GM23338 (cell line): Measurements from ENCODE around the gene PRPF31. TPM values are rescaled to one million over a fixed set of nuclear protein-coding genes. Genes with fewer than 3 reads are reported as not detected.

Source experiments
- ATAC-seq: fragments of 200-7000 bp; cut with Tn5 transposase; 3 replicates; pipeline ENCODE4 v1.9.1; 2020
- DNase-seq: peaks from one replicate; pipeline ENCODE4 v3.0.0-alpha.2; 2015; ENCODE audit warnings: low spot score
- H2AFZ ChIP-seq: fragments of 200-600 bp; sonication (generic); 2 replicates; pipeline ENCODE4 v1.8.0; 2016; ENCODE audit warnings: antibody characterized with exemption, mild to moderate bottlenecking, moderate library complexity
- H3F3A ChIP-seq: fragments of 200-600 bp; sonication (generic); replicated peaks from 2 replicates; pipeline ENCODE4 v1.8.0; 2017; ENCODE audit warnings: antibody characterized with exemption, mixed run types, low read depth
- H3K27ac ChIP-seq: fragments of 200-600 bp; sonication (generic); 2 replicates; pipeline ENCODE4 v1.6.1; 2016; ENCODE audit warnings: low read depth
- H3K27me3 ChIP-seq: fragments of 200-600 bp; sonication (generic); 2 replicates; pipeline ENCODE4 v1.8.0; 2016; ENCODE audit warnings: mild to moderate bottlenecking, mixed run types, moderate library complexity; ENCODE audit not compliant: insufficient read depth
- H3K36me3 ChIP-seq: fragments of 200-600 bp; sonication (generic); 2 replicates; pipeline ENCODE4 v1.8.0; 2016; ENCODE audit warnings: mild to moderate bottlenecking; ENCODE audit not compliant: insufficient read depth
- H3K4me1 ChIP-seq: fragments of 200-600 bp; sonication (generic); 2 replicates; pipeline ENCODE4 v1.8.0; 2016; ENCODE audit warnings: mild to moderate bottlenecking, moderate library complexity; ENCODE audit not compliant: insufficient read depth
- H3K4me2 ChIP-seq: fragments of 200-600 bp; sonication (generic); 2 replicates; pipeline ENCODE4 v1.7.1; 2017; ENCODE audit warnings: mixed run types
- H3K4me3 ChIP-seq: fragments of 200-600 bp; sonication (generic); 2 replicates; pipeline ENCODE4 v1.6.1; 2016; ENCODE audit warnings: mixed run types
- H3K79me2 ChIP-seq: fragments of 200-600 bp; sonication (generic); replicated peaks from 2 replicates; pipeline ENCODE4 v1.8.0; 2017; ENCODE audit warnings: mild to moderate bottlenecking; ENCODE audit not compliant: insufficient read depth
- H3K9me2 ChIP-seq: fragments of 200-600 bp; sonication (generic); 2 replicates; pipeline ENCODE4 v1.8.0; 2017; ENCODE audit not compliant: insufficient read depth
- H4K20me1 ChIP-seq: fragments of 200-600 bp; sonication (generic); replicated peaks from 2 replicates; pipeline ENCODE4 v1.8.0; 2017; ENCODE audit warnings: mild to moderate bottlenecking; ENCODE audit not compliant: insufficient read depth
- H3K27ac Mint-ChIP-seq: 2 replicates; pipeline ENCODE4 v1.8.0; 2020; ENCODE audit warnings: inconsistent platforms, mild to moderate bottlenecking, moderate library complexity, mixed read lengths
- H3K27me3 Mint-ChIP-seq: 3 replicates; pipeline ENCODE4 v1.8.0; 2022; ENCODE audit warnings: low read depth, mild to moderate bottlenecking, moderate library complexity, mixed read lengths, inconsistent platforms; ENCODE audit not compliant: insufficient read depth, poor library complexity
- H3K36me3 Mint-ChIP-seq: 3 replicates; pipeline ENCODE4 v1.8.0; 2021; ENCODE audit warnings: low read depth, mild to moderate bottlenecking, inconsistent platforms, moderate library complexity, mixed read lengths
- H3K4me1 Mint-ChIP-seq: 3 replicates; pipeline ENCODE4 v1.8.0; 2020; ENCODE audit warnings: mild to moderate bottlenecking, inconsistent platforms, mixed read lengths
- H3K4me3 Mint-ChIP-seq: 3 replicates; pipeline ENCODE4 v1.8.0; 2021; ENCODE audit warnings: moderate library complexity, mild to moderate bottlenecking, inconsistent platforms, mixed read lengths
- H3K9me3 Mint-ChIP-seq: 3 replicates; pipeline ENCODE4 v1.8.0; 2020; ENCODE audit warnings: moderate library complexity, mild to moderate bottlenecking, inconsistent platforms, mixed read lengths
- CREB1 ChIP-seq: fragments of 250-450 bp; sonication (Bioruptor Pico); IDR thresholded peaks from 2 replicates; pipeline ENCODE4 v1.5.0; 2020; ENCODE audit warnings: low read depth, mild to moderate bottlenecking, moderate library complexity
- CTCF ChIP-seq, 2 experiments: fragments of 200-600 bp in 1 of 2; sonication (generic) in 1 of 2; conservative IDR thresholded peaks; 2 replicates each; pipeline versions ENCODE4 v1.5.1 to v1.6.1; 2016 to 2017; ENCODE audit warnings: antibody characterized with exemption in 2 of 2, low read depth in 2 of 2, mild to moderate bottlenecking in 2 of 2, moderate library complexity in 1 of 2
- EZH2 ChIP-seq: fragments of 200-600 bp; sonication (generic); IDR thresholded peaks from one replicate; pipeline ENCODE4 v1.8.0; 2017; ENCODE audit warnings: antibody characterized with exemption, mild to moderate bottlenecking, low read depth; ENCODE audit not compliant: unreplicated experiment
- EZH2phosphoT487 ChIP-seq: fragments of 200-600 bp; sonication (generic); IDR thresholded peaks from one replicate; pipeline ENCODE4 v1.8.1; 2018; ENCODE audit warnings: antibody characterized with exemption; ENCODE audit not compliant: unreplicated experiment
- JUNB ChIP-seq: IDR thresholded peaks from one replicate; pipeline ENCODE4 v1.6.1; 2016; ENCODE audit warnings: antibody characterized with exemption; ENCODE audit not compliant: unreplicated experiment
- NANOG ChIP-seq: IDR thresholded peaks from 2 replicates; pipeline ENCODE4 v1.6.1; 2016; ENCODE audit warnings: antibody characterized with exemption, borderline replicate concordance
- POLR2AphosphoS5 ChIP-seq: IDR thresholded peaks from 2 replicates; pipeline ENCODE4 v1.6.1; 2016; ENCODE audit warnings: antibody characterized with exemption, low read depth
- STAT1 ChIP-seq: IDR thresholded peaks from one replicate; pipeline ENCODE4 v1.6.1; 2016; ENCODE audit warnings: antibody characterized with exemption; ENCODE audit not compliant: unreplicated experiment
- ZNF114 ChIP-seq: fragments of 250-450 bp; sonication (Bioruptor Pico); IDR thresholded peaks from 2 replicates; pipeline ENCODE4 v1.5.0; 2020; ENCODE audit warnings: mild to moderate bottlenecking, moderate library complexity
- ZNF331 ChIP-seq: fragments of 250-450 bp; sonication (Bioruptor Pico); IDR thresholded peaks from 2 replicates; pipeline ENCODE4 v1.5.0; 2020; ENCODE audit warnings: low read depth, mild to moderate bottlenecking, moderate library complexity
- polyA plus RNA-seq: library from polyadenylated mRNA; unstranded; fragments of >200 nt; fragmentation: Nextera tagmentation; extraction: Ambion mirVana; gene quantifications from 2 replicates; pipeline ENCODE4 v1.2.1, GENCODE V29; 2016
- total RNA-seq: library from RNA; depleted of rRNA; stranded (reverse); fragments of >200 nt; shearing (Covaris generic); gene quantifications from 2 replicates; pipeline ENCODE4 v1.2.3, GENCODE V29; 2014
- TF ChIP-seq, protein P1 (sequence below): IDR thresholded peaks from one replicate; pipeline ENCODE4 v1.6.1; 2018; ENCODE audit warnings: antibody characterized with exemption; ENCODE audit not compliant: unreplicated experiment
- TF ChIP-seq, protein P2 (sequence below): IDR thresholded peaks from 2 replicates; pipeline ENCODE4 v1.6.1; 2016; ENCODE audit warnings: antibody characterized with exemption
- TF ChIP-seq, protein P3 (sequence below): fragments of 250-450 bp; sonication (Bioruptor Pico); IDR thresholded peaks from 2 replicates; pipeline ENCODE4 v1.5.0; 2020; ENCODE audit warnings: mild to moderate bottlenecking, moderate library complexity

Gene PRPF31
- total and polyA plus RNA-seq, 2 experiments from 2014 or later, result 83.3 to 94.2 TPM

- Mint-ChIP-seq H3K9me3 (peaks cover 2% of the 10 kb centered on the region; the same call in 2 of the 3 replicates), H3K27me3 (peaks cover 17% of the 10 kb centered on the region), H3K27ac (no peak overlapping the region), H3K36me3 (peaks cover 69% of the 10 kb centered on the region), H3K4me1 (peaks cover 9% of the 10 kb centered on the region; the same call in 1 of the 3 replicates), H3K4me3 (no peak overlapping the region)
- Histone ChIP-seq H3K79me2 (peaks cover 9% of the 10 kb centered on the region; the same call in 1 of the 2 replicates), H3K4me1 (peaks cover 4% of the 10 kb centered on the region; the same call in 1 of the 2 replicates), H3K4me2 (no peak overlapping the region), H3K27me3 (no peaks in the 10 kb centered on the region), H3K36me3 (peaks cover 27% of the 10 kb centered on the region), H3K4me3 (no peak overlapping the region), H3K9me2 (no peaks in the 10 kb centered on the region), H3F3A (peaks cover 26% of the 10 kb centered on the region), H4K20me1 (peaks cover 10% of the 10 kb centered on the region; the same call in 1 of the 2 replicates), H3K27ac (no peak overlapping the region), H2AFZ (no peak overlapping the region)
- ATAC-seq (no peak), DNase-seq (no peak)
- TF ChIP-seq EZH2phosphoT487 (no peak), ZNF331 (CRISPR knock-in tag) (no peak), JUNB (no peak), POLR2AphosphoS5 (no peak), CTCF (conservative IDR thresholded peaks at IDR 0.05; ENCODE audit: low read depth in 2 of 2) (no peak), ZNF114 (CRISPR knock-in tag) (no peak), CREB1 (CRISPR knock-in tag) (no peak), STAT1 (no peak), NANOG (no peak), EZH2 (no peak)
- TF ChIP-seq, protein P1, sequence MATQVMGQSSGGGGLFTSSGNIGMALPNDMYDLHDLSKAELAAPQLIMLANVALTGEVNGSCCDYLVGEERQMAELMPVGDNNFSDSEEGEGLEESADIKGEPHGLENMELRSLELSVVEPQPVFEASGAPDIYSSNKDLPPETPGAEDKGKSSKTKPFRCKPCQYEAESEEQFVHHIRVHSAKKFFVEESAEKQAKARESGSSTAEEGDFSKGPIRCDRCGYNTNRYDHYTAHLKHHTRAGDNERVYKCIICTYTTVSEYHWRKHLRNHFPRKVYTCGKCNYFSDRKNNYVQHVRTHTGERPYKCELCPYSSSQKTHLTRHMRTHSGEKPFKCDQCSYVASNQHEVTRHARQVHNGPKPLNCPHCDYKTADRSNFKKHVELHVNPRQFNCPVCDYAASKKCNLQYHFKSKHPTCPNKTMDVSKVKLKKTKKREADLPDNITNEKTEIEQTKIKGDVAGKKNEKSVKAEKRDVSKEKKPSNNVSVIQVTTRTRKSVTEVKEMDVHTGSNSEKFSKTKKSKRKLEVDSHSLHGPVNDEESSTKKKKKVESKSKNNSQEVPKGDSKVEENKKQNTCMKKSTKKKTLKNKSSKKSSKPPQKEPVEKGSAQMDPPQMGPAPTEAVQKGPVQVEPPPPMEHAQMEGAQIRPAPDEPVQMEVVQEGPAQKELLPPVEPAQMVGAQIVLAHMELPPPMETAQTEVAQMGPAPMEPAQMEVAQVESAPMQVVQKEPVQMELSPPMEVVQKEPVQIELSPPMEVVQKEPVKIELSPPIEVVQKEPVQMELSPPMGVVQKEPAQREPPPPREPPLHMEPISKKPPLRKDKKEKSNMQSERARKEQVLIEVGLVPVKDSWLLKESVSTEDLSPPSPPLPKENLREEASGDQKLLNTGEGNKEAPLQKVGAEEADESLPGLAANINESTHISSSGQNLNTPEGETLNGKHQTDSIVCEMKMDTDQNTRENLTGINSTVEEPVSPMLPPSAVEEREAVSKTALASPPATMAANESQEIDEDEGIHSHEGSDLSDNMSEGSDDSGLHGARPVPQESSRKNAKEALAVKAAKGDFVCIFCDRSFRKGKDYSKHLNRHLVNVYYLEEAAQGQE, result no peak
- TF ChIP-seq, protein P2, sequence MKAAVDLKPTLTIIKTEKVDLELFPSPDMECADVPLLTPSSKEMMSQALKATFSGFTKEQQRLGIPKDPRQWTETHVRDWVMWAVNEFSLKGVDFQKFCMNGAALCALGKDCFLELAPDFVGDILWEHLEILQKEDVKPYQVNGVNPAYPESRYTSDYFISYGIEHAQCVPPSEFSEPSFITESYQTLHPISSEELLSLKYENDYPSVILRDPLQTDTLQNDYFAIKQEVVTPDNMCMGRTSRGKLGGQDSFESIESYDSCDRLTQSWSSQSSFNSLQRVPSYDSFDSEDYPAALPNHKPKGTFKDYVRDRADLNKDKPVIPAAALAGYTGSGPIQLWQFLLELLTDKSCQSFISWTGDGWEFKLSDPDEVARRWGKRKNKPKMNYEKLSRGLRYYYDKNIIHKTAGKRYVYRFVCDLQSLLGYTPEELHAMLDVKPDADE, result no peak
- TF ChIP-seq, protein P3, sequence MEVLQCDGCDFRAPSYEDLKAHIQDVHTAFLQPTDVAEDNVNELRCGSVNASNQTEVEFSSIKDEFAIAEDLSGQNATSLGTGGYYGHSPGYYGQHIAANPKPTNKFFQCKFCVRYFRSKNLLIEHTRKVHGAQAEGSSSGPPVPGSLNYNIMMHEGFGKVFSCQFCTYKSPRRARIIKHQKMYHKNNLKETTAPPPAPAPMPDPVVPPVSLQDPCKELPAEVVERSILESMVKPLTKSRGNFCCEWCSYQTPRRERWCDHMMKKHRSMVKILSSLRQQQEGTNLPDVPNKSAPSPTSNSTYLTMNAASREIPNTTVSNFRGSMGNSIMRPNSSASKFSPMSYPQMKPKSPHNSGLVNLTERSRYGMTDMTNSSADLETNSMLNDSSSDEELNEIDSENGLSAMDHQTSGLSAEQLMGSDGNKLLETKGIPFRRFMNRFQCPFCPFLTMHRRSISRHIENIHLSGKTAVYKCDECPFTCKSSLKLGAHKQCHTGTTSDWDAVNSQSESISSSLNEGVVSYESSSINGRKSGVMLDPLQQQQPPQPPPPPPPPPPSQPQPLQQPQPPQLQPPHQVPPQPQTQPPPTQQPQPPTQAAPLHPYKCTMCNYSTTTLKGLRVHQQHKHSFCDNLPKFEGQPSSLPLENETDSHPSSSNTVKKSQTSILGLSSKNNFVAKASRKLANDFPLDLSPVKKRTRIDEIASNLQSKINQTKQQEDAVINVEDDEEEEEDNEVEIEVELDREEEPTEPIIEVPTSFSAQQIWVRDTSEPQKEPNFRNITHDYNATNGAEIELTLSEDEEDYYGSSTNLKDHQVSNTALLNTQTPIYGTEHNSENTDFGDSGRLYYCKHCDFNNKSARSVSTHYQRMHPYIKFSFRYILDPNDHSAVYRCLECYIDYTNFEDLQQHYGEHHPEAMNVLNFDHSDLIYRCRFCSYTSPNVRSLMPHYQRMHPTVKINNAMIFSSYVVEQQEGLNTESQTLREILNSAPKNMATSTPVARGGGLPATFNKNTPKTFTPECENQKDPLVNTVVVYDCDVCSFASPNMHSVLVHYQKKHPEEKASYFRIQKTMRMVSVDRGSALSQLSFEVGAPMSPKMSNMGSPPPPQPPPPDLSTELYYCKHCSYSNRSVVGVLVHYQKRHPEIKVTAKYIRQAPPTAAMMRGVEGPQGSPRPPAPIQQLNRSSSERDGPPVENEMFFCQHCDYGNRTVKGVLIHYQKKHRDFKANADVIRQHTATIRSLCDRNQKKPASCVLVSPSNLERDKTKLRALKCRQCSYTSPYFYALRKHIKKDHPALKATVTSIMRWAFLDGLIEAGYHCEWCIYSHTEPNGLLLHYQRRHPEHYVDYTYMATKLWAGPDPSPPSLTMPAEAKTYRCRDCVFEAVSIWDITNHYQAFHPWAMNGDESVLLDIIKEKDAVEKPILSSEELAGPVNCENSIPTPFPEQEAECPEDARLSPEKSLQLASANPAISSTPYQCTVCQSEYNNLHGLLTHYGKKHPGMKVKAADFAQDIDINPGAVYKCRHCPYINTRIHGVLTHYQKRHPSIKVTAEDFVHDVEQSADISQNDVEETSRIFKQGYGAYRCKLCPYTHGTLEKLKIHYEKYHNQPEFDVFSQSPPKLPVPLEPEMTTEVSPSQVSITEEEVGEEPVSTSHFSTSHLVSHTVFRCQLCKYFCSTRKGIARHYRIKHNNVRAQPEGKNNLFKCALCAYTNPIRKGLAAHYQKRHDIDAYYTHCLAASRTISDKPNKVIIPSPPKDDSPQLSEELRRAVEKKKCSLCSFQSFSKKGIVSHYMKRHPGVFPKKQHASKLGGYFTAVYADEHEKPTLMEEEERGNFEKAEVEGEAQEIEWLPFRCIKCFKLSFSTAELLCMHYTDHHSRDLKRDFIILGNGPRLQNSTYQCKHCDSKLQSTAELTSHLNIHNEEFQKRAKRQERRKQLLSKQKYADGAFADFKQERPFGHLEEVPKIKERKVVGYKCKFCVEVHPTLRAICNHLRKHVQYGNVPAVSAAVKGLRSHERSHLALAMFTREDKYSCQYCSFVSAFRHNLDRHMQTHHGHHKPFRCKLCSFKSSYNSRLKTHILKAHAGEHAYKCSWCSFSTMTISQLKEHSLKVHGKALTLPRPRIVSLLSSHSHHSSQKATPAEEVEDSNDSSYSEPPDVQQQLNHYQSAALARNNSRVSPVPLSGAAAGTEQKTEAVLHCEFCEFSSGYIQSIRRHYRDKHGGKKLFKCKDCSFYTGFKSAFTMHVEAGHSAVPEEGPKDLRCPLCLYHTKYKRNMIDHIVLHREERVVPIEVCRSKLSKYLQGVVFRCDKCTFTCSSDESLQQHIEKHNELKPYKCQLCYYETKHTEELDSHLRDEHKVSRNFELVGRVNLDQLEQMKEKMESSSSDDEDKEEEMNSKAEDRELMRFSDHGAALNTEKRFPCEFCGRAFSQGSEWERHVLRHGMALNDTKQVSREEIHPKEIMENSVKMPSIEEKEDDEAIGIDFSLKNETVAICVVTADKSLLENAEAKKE (CRISPR knock-in tag), result no peak
These were observed 39.2 kb downstream of the PRPF31 start for GRCh38 chr19:54154603-54155345.
